Left renal cortex interstitium (tissue), 4 donors: Measurements from ENCODE around the gene ZNF516. TPM values are rescaled to one million over a fixed set of nuclear protein-coding genes. Genes with fewer than 3 reads are reported as not detected.

Source experiments
- DNase-seq, 4 donors: peaks; one replicate each; pipeline ENCODE4 v3.0.0-alpha.2; 2013; ENCODE audit warnings: low read depth in 4 of 4, low spot score in 2 of 4, missing footprints in 1 of 4
- polyA plus RNA-seq, 4 donors: library from polyadenylated mRNA; unstranded; fragments of 120-200 nt; gene quantifications; one replicate each; pipeline ENCODE4 v1.2.1, GENCODE V29; 2013; ENCODE audit not compliant: insufficient read length in 4 of 4

ZNF516 gene
- polyA plus RNA-seq, 4 donors: 35.7 to 58.6 (median 48.4) TPM

DNA sequence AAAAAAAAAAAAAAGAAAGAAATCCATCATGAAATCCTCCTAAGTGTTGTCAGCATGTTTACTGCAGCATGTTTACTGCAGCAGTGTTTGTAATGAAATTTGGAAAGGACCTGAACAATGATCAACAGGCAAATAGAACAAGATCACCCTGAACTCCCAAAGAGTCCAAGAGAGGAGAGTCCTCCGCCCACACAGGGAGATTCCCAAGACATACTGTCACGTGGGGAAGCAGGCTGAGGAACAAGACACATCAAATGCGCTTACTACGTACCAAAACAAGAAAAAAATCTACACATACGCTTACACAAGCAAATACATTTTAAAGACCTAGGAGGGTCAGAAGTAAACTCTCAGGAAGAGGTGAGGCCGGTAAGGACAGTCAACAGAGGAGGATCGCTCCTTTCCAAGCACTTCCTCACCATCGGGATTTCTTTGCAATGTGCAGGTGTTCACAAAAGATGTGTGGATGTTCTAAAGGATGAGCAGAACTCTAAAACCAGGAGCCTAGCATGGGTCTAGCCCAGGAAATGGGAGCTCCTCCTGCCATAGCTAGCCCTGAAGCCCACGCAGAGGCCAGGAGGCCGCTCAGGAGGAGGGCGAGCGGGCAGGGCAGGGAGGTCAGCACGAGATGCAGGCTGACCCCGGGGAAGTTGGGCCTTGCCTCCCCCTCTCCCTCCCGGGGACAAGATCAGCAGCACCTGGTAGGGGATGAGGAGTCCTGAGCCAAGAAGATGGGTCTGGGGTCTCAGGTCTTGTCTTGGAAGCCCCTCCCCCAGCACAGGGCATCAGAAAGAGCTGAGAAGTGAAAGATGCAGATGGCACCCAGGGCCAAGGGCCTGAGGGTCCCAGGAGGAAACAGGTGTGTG lies 66.4 kb downstream of the ZNF516 start:
- no peak for DNase-seq

DNA sequence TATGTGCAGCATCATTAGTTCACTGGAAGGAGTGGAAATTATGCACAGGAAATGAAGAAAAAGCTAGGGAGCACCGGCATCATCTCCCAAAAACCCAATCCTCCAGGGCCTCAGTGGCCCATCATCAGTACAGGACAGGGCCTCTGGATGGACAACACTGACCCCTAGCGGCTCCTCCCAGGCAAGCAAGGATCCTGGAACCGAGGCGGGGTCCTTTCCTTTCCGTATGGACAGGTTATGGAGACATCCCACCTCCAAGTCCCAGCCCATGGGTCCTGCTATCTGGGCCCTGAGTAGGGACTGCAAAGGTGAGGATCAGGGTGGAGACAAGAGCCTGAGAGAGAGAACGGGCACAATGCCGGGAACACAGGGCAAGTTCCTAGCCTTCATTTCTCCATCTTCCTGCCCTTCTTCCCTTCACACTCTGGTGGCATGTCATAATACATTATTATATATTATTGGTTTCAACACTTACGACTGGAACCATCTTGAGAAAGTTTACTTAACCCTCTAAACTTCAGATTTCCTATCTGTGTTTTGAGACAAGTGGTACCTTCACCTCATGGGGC lies 68.2 kb downstream of the ZNF516 start:
- no peak for DNase-seq

DNA sequence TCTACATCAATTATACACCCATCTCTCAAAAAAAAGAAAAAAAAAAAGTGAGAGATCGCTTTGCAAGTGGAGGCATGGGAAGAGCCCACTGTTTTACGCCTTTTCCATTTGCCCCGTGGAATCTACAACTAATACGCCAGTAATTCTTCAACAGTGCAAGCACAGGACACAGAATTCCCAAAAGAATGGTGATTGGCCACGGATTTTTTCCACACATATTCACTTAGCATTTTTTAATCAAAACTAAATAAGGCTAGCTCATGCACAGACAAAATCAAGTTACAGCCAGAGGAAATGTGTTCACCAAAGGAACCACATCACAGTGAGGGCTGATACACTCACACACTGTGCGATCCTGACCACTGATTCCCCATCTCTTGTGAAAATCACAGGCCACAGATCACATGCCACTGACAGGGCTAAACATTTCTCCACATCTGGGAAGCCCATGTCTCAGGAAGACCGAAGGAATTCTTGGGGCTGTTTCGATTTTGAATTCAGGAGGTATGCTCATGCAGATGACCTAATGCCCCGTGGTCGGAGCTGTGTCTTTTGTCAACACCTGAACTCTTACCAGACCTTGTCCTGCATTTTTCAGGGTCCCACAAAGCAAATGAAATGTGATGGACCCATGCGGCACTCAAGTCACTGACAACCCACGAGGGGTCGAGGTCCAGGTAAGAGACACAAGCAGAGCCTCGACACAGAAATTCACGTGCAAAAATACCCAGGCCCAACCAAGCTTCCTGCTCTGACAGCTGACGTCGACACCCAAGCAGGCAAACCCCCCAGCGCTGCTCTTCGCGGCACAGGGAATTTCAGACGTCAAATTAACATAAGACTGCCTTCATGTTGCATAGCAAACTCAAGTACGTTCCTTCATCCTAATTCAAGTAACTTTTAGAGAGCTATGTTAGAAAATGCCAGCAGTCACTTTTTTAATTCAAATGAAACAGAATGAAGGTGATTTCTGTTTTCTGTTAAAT lies 69.6 kb downstream of the ZNF516 start:
- DNase-seq: no peak

DNA sequence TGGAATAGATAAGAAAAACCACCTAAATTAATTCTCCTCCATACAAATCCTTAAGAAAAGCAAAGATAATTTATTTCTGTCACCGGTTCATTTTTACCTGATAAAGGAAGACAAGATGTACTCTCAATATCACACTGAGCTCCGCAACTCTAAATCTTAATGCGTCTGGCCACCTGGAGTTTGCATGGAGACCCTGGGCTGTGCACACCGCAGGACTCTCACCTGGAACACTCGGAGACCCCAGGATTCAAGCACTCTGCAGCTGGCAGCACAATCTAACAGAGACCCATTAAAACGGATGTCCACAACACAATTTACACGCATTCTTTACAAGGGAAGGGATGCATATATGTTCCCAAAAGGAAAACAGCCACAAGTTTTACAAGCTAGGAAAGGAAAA lies 72.2 kb downstream of the ZNF516 start:
- no peak for DNase-seq

- no peak for DNase-seq
These were observed 72.9 kb downstream of the ZNF516 start for GRCh38 chr18:76422121-76422520.

GRCh38 chr18:76421685-76422078 lies 73.4 kb downstream of the ZNF516 start:
- no peak for DNase-seq

GRCh38 chr18:76420898-76421684 lies 74.0 kb downstream of the ZNF516 start:
- DNase-seq: no peak

DNA sequence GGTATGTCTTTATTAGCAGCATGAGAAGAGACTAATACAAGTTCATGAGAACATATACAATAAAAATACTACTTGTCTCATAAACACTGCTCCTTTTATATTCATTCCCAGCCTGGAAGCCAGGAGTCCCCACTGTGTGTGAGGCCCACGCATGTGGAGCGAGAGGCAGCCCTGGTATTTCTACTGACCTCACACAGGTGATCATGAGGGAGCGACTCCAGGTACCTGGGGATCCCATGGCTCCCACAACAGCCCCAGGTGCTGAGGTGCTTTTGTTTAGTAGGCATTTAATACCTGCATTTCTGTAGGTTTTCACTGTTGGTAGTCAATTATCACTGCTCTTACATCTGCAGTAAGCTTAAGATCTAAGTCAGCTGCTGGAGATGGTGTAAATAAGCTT lies 75.2 kb downstream of the ZNF516 start:
- DNase-seq: no peak

- DNase-seq: no peak
These were observed 78.1 kb downstream of the ZNF516 start for GRCh38 chr18:76416911-76417310.

DNA sequence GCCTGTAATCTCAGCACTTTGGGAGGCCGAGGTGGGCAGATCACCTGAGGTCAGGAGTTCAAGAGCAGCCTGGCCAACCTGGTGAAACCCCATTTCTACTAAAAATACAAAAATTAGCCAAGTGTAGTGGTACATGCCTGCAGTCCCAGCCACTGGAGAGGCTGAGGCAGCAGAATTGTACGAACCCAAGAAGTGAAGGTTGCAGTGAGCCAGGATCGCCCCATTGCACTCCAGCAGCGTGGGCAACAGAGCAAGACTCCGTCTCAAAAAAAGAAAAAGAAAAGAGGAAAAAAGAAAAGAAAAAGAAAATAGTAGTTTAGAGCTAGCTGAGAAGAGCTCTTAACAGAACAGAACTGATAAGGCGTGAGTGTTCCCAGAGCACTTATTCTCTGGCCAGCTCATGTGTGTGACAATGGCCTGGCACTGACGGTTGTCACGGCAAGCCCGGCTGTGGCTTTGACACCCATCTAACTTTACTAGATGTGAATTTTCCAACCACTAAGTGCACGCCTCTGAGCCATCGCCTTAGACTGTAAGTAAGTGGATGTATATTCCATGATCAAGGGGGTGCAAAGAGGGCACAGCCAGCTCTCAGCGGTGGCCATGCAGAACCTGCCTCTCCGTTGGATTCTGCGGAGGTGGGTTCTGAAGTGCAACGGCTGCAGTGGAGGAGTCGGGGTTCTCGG lies 80.0 kb downstream of the ZNF516 start:
- DNase-seq: no peak

DNA sequence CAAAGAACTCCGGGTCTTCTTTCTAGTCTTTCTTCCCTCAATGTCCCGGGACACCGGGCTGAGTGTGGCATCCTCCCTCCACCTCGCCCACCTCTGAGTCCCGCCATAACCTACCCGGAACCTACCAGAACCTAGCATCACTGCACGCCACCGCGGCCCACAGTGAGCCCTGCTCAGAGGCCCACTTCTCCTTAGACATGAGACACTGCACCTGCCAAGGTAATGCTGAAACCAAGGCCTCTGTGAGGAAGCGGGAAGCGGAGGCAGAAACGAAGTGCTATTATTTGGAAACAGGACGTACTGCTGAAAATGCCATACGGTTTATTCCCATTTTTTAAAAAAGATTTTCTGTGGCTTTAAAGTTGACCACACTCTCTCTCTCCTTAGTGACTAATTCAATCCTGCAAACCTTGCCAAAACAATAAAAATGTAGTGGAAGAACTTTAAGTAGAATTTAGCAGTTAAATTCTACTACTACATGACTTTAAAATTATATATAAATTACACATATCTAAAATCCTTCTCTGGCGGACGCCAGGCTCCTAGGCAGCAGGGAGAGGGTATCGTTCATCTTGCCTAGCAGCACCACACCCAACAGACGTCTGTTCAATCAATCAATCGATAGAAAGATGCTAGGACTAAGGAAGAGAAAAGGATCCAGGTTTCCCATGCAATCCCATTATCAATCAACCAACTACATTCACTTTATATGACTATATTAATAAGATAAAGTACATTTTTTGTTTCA lies 82.0 kb downstream of the ZNF516 start:
- no peak for DNase-seq

DNA sequence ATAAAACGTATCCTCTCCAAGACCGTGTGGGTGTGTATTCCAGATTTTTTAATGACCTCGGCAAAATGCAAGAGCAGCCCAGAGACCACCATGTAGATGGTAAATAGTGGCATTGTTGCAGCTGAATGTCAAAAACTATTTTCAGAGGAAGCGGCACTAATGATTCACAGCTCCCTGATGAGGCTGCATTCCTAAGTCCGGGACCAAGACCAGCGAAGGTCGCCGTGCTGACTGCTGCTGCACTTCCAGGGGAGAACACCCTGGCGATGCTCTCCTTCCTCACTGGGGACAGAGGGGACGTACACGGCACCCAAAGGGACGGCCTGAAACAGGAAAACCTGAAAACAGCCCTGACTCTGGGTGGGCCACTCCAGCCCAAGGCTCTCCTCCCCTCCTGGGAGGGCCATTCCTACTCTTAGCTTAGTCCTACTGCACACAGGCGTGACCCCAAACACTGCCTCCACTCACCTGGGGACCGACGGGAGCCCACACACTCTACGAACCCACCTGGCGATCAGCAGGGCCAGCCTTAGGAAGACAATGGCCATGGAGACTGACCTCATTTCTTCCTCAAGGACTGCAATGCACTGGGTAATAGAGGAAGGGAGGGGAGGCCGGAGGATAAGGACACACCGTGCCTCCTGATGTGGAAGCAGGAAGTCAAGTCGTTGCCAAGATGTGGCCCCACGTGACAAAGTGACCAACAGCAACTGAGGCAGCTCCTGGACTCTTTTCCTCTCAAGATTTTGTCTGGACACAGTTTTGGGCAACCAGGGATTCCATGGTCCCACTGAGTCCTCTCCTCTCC lies 82.8 kb downstream of the ZNF516 start:
- DNase-seq: no peak

- DNase-seq: no peak
These were observed 84.2 kb downstream of the ZNF516 start for GRCh38 chr18:76410660-76411417.

DNA sequence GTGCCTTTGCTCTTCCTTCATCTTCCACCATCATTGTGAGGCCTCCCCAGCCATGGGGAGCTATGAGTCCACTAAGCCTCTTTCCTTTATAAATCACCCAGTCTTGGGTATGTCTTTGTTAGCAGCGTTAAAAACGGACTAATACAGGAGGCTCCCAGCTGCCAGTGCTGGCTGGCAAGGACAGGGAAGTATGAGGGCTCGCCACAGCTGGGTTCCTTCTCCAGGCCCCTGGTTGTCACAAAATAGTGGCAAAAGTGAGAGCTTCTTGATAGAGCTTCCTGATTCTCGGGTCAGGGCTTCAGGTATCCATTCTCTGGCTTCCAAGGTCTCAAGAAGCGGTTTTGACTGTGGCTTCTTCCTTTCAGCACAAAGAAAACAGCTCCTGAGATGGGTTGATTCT lies 85.0 kb downstream of the ZNF516 start:
- DNase-seq: no peak

GRCh38 chr18:76408480-76409067 lies 86.5 kb downstream of the ZNF516 start:
- no peak for DNase-seq

DNA sequence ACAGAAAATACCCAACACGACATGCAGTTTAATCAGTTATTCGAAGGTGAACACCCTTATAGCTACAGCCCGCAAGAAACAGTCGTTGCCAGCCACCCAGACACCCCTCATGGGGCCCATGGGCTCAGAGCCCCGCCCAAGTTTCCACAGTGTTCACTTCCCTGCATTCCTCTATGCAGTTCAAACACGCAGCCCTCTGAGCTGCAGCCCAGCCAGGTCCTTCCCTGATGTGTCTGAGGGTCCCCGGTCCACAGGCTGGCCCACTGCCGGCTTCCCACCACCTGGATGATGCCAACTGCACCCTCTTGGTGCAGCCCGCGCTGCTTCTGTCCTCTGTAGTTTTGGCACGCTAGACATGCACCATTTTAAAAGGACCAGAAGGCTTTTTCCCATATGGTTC lies 87.4 kb downstream of the ZNF516 start:
- no peak for DNase-seq

GRCh38 chr18:76406791-76407190 lies 88.3 kb downstream of the ZNF516 start:
- DNase-seq: no peak
